K562 (cell line): ENCODE results near the gene KANK2. TPM values are rescaled to one million over a fixed set of nuclear protein-coding genes. Genes with fewer than 3 reads are reported as not detected.
A peak's percentile ranks its signal among the peaks of the same experiment; 100 is the strongest.

ENCODE experiments used
- ATAC-seq: fragments of 200-7000 bp; cut with Tn5 transposase; 3 replicates; pipeline ENCODE4 v1.9.1; 2020; ENCODE audit warnings: moderate library complexity
- BruUV-seq: library from RNA; stranded (reverse); fragments of 400-500 nt; replicated peaks from 2 replicates; lab custom pipeline; 2021; lab: Mats Ljungman, UMichigan
- CTCF ChIA-PET: fragments of 300-600 bp; formaldehyde crosslinking; extraction: SDS; loops from one replicate; lab custom pipeline; 2021; ENCODE audit warnings: low intra/inter-chr PET ratio; lab: Yijun Ruan, JAX
- POLR2A ChIA-PET: fragments of 300-600, 350-650 bp; sonication (Branson Sonifier 250); formaldehyde crosslinking; extraction: SDS; loops from one replicate; lab custom pipeline; 2021; ENCODE audit warnings: antibody characterized with exemption, inconsistent platforms; lab: Yijun Ruan, JAX
- DNase-seq, 4 experiments: peaks; one replicate each; pipeline versions ENCODE4 v3.0.0 to v3.0.0-alpha.2; 2011 to 2018; ENCODE audit warnings: low spot score in 3 of 4, mixed read lengths in 3 of 4; ENCODE audit errors: extremely low read depth in 1 of 4
- FAIRE-seq: peaks from 2 replicates; lab custom pipeline; 2011; peaks lifted over from hg19 to GRCh38; lab: Jason Lieb, UNC
- H2AFZ ChIP-seq: 2 replicates; pipeline ENCODE4 v1.6.0; 2011; ENCODE audit warnings: low read depth, low read length, control low read depth, inconsistent platforms
- H3K27ac ChIP-seq: fragments of 200-600 bp; 3 replicates; pipeline ENCODE4 v1.8.0; 2011; ENCODE audit warnings: low read depth, mild to moderate bottlenecking, control low read depth, inconsistent platforms, low read length, moderate library complexity, mixed read lengths; ENCODE audit errors: extremely low read depth
- H3K27me3 ChIP-seq, 2 experiments: fragments of 300-600 bp in 1 of 2; 2 replicates in 1 of 2; 3 replicates in 1 of 2; pipeline versions ENCODE4 v1.6.0 to v1.8.0; 2011; ENCODE audit warnings: inconsistent platforms in 2 of 2, low read length in 2 of 2, mild to moderate bottlenecking in 1 of 2, mixed read lengths in 1 of 2, moderate library complexity in 1 of 2; ENCODE audit not compliant: control insufficient read depth in 2 of 2, insufficient read depth in 2 of 2
- H3K36me3 ChIP-seq: fragments of 300-600 bp; 3 replicates; pipeline ENCODE4 v1.8.0; 2011; ENCODE audit warnings: mild to moderate bottlenecking, low read length, inconsistent platforms; ENCODE audit not compliant: control insufficient read depth, insufficient read depth
- H3K4me1 ChIP-seq, 2 experiments: fragments of 200-600 bp in 1 of 2; replicated peaks in 1 of 2; 2 replicates in 1 of 2; 3 replicates in 1 of 2; pipeline versions ENCODE4 v1.5.1 to v1.8.0; 2011; ENCODE audit warnings: inconsistent platforms in 2 of 2, low read length in 2 of 2, mild to moderate bottlenecking in 1 of 2, mixed read lengths in 1 of 2, moderate library complexity in 1 of 2; ENCODE audit not compliant: control insufficient read depth in 2 of 2, insufficient read depth in 2 of 2
- H3K4me2 ChIP-seq: 2 replicates; pipeline ENCODE4 v1.6.1; 2011; ENCODE audit warnings: low read length, control low read depth, inconsistent platforms, mixed read lengths; ENCODE audit not compliant: insufficient read depth
- H3K4me3 ChIP-seq: fragments of 200-600 bp; sonication (generic), shearing (Covaris generic); 2 replicates; pipeline ENCODE4 v1.5.1; 2016; ENCODE audit warnings: control low read depth, inconsistent platforms
- H3K79me2 ChIP-seq: fragments of 200-600 bp; 3 replicates; pipeline ENCODE4 v1.8.0; 2011; ENCODE audit warnings: low read length, inconsistent platforms; ENCODE audit not compliant: control insufficient read depth, insufficient read depth
- H3K9ac ChIP-seq, 2 experiments: 2 replicates each; pipeline versions ENCODE4 v1.6.0 to v1.6.1; 2011; ENCODE audit warnings: low read depth in 2 of 2, low read length in 2 of 2, control low read depth in 1 of 2, inconsistent platforms in 1 of 2, mild to moderate bottlenecking in 1 of 2, mixed read lengths in 1 of 2; ENCODE audit not compliant: insufficient read depth in 1 of 2
- H3K9me1 ChIP-seq: one replicate; pipeline ENCODE4 v1.6.0; 2011; ENCODE audit warnings: inconsistent platforms, mild to moderate bottlenecking, low read length, moderate library complexity; ENCODE audit not compliant: control insufficient read depth, insufficient read depth
- H3K9me3 ChIP-seq: replicated peaks from 2 replicates; pipeline ENCODE4 v1.5.1; 2011; ENCODE audit warnings: low read depth, low read length, inconsistent platforms; ENCODE audit not compliant: control insufficient read depth, insufficient read depth
- H4K20me1 ChIP-seq: replicated peaks from 2 replicates; pipeline ENCODE4 v1.6.1; 2011; ENCODE audit warnings: low read length, inconsistent platforms, mixed read lengths; ENCODE audit not compliant: control insufficient read depth, insufficient read depth
- CBFB ChIP-seq: sonication (generic); formaldehyde crosslinking; IDR thresholded peaks from 2 replicates; pipeline ENCODE4 v1.4.0; 2020; ENCODE audit warnings: mild to moderate bottlenecking, missing genetic modification reagents
- CHD7 ChIP-seq: fragments of 200-600 bp; sonication (generic); IDR thresholded peaks from one replicate; pipeline ENCODE4 v1.6.1; 2012; ENCODE audit warnings: mild to moderate bottlenecking, low read depth, low read length, inconsistent platforms
- FOXO4 ChIP-seq: fragments of 450-650 bp; formaldehyde crosslinking; IDR thresholded peaks from 2 replicates; pipeline ENCODE4 v1.4.0; 2020; ENCODE audit warnings: mild to moderate bottlenecking, moderate library complexity
- HEY1 ChIP-seq: fragments of 250-450 bp; sonication (Bioruptor Pico); IDR thresholded peaks from 2 replicates; pipeline ENCODE4 v1.5.0; 2020; ENCODE audit warnings: mild to moderate bottlenecking, moderate library complexity, borderline replicate concordance
- L3MBTL2 ChIP-seq: fragments of 450-650 bp; IDR thresholded peaks from 2 replicates; pipeline ENCODE4 v1.6.1; 2016; ENCODE audit warnings: mild to moderate bottlenecking, moderate library complexity
- POLR2AphosphoS5 ChIP-seq: IDR thresholded peaks from 2 replicates; pipeline ENCODE4 v1.6.1; 2011; ENCODE audit warnings: mild to moderate bottlenecking, low read depth, low read length, moderate library complexity; ENCODE audit not compliant: control insufficient read depth, insufficient read depth
- TSC22D4 ChIP-seq: fragments of 450-650 bp; IDR thresholded peaks from 2 replicates; pipeline ENCODE4 v1.6.1; 2016; ENCODE audit warnings: missing genetic modification characterization, missing biosample characterization, control low read depth
- ZNF174 ChIP-seq: fragments of 250-450 bp; sonication (Bioruptor Pico); IDR thresholded peaks from 2 replicates; pipeline ENCODE4 v1.4.0; 2020; ENCODE audit warnings: mild to moderate bottlenecking
- ZNF23 ChIP-seq: fragments of 250-450 bp; sonication (Bioruptor Pico); IDR thresholded peaks from 2 replicates; pipeline ENCODE4 v1.4.0; 2020; ENCODE audit warnings: mild to moderate bottlenecking
- WGBS: fragments of 100-300 bp; shearing (Covaris generic); methylation state at CpG from one replicate; pipeline ENCODE4 v1.1.6; 2016; ENCODE audit warnings: low coverage, mixed read lengths; ENCODE audit not compliant: insufficient coverage; ENCODE audit errors: missing lambda C conversion rate; 5-methylcytosine and 5-hydroxymethylcytosine counted together
- in situ Hi-C: fragments of 300-500 bp; cut with MboI; formaldehyde crosslinking; loops from 4 replicates; pipeline ENCODE4 v1.15.0; 2018; ENCODE audit warnings: inconsistent platforms, mixed read lengths
- intact Hi-C: fragments of 100-400 bp; cut with micrococcal nuclease; formaldehyde crosslinking; loops from 2 replicates; pipeline ENCODE4 v1.14.2; 2022
- polyA plus RNA-seq, 8 experiments: library from polyadenylated mRNA; depleted of rRNA in 4 of 8; stranded (reverse) in 5 of 8; unstranded in 3 of 8; fragments of >200 nt; fragmentation: Nextera tagmentation in 2 of 8; fragmentation: Illumina TruSeq in 1 of 8; extraction: Ambion mirVana in 2 of 8; extraction: Trizol in 1 of 8; gene quantifications; 2 replicates each; pipeline versions ENCODE4 v1.2.1 to v1.2.3, GENCODE V29; 2011 to 2014; ENCODE audit warnings: inconsistent platforms in 1 of 8, missing spikeins in 1 of 8
- total RNA-seq, 7 experiments: library from RNA; depleted of rRNA in 6 of 7; stranded (reverse); fragments of >200 nt in 6 of 7; fragmentation: Illumina TruSeq in 2 of 7; extraction: Trizol in 2 of 7; gene quantifications; 2 replicates each; pipeline versions ENCODE4 v1.2.1 to v1.2.3, GENCODE V29; 2011 to 2021; ENCODE audit warnings: low replicate concordance in 1 of 7

The KANK2 gene
- total and polyA plus RNA-seq, 9 of the 15 experiments (the other 6 are each of a cell fraction or from before 2014, with no cell fraction given): 4.4 to 47.8 (median 21.3) TPM

GRCh38 chr19:11195681-11196080, 1.7 kb downstream of the KANK2 start:
- CTCF ChIA-PET: no interaction called here
- Histone ChIP-seq H3K4me2 (no peak overlapping the region), H3K9ac (peak overlapping the region in 1 of 2 experiments; percentile 79; a peak in 1 of 4 replicates)

More at GRCh38 chr19:11195681-11196080, 1.7 kb downstream of the KANK2 start:
- Histone ChIP-seq H3K9me1 (peaks cover 2% of the 10 kb centered on the region), H3K27ac (no peak overlapping the region), H3K4me1 (peaks cover 11 to 63% of the 10 kb centered on the region in 2 experiments; a peak in 4 of 5 replicates), H3K9me3 (0 out of 2 replicates have a peak, but pooled peaks cover 1% of the 10 kb centered on the region), H4K20me1 (0 out of 2 replicates have a peak, but pooled peaks cover 3% of the 10 kb centered on the region), H3K4me3 (no peak overlapping the region), H3K36me3 (peaks cover 39% of the 10 kb centered on the region), H3K27me3 (no peaks in the 10 kb centered on the region), H3K79me2 (peaks cover 15% of the 10 kb centered on the region), H2AFZ (no peak overlapping the region)
- WGBS: 76% methylated on average over 10 of the region's 12 CpGs
- ATAC-seq: no peak
- in situ Hi-C loops: no loop called here
- BruUV-seq: no TSS peak
- TF ChIP-seq ZNF174 (no peak), HEY1 (CRISPR knock-in tag) (no peak), L3MBTL2 (no peak), POLR2AphosphoS5 (no peak), FOXO4 (CRISPR knock-in tag) (no peak), TSC22D4 (tag) (no peak), CBFB (CRISPR knock-in tag) (no peak), ZNF23 (no peak), CHD7 (no peak)
- intact Hi-C loops: loop anchor here (5.0 kb wide), 1 partner anchor 38 kb away; the partner anchor contains the start of gene SPC24
- no peak for FAIRE-seq
- no peak for DNase-seq
- POLR2A ChIA-PET: interaction anchor here (2.5 kb wide), 1 partner anchor 10 kb away, joined by 6 read pairs; no protein-coding TSS in a partner anchor
